GM19238 (cell line): Measurements from ENCODE around the gene TMC7.

Experiments
- DNase-seq: peaks from one replicate; pipeline ENCODE4 v3.0.0; 2011; ENCODE audit warnings: low spot score; ENCODE audit not compliant: insufficient read length

TMC7 gene

GRCh38 chr16:19029980-19030379 is 46.2 kb downstream of the TMC7 start:
- DNase-seq = no peak

GRCh38 chr16:19031738-19032137 is 48.0 kb downstream of the TMC7 start:
- no peak for DNase-seq

GRCh38 chr16:19033761-19034160 is 50.0 kb downstream of the TMC7 start:
- no peak for DNase-seq

- no peak for DNase-seq
These were observed 56.7 kb downstream of the TMC7 start for GRCh38 chr16:19040400-19040799.

- DNase-seq = no peak
These were observed 61.0 kb downstream of the TMC7 start for GRCh38 chr16:19044769-19045168.

GRCh38 chr16:19046062-19046461 is 62.3 kb downstream of the TMC7 start:
- DNase-seq = no peak

GRCh38 chr16:19062706-19063105 is 79.0 kb downstream of the TMC7 start:
- no peak for DNase-seq

- no peak for DNase-seq
These were observed 83.2 kb downstream of the TMC7 start for GRCh38 chr16:19066988-19067348.

- peak; percentile 93 for DNase-seq
These were observed 83.9 kb downstream of the TMC7 start, which contains the start of gene COQ7 for GRCh38 chr16:19067349-19068236. COQ7 (plus strand) TSS chr16:19067614; CDS start chr16:19067665, 51 bp downstream.

- no peak for DNase-seq
These were observed 84.6 kb downstream of the TMC7 start for GRCh38 chr16:19068237-19068815.

GRCh38 chr16:19071811-19072777 is 88.4 kb downstream of the TMC7 start:
- no peak for DNase-seq

GRCh38 chr16:19073344-19073743 is 89.6 kb downstream of the TMC7 start:
- DNase-seq = no peak

- DNase-seq = no peak
These were observed 90.1 kb downstream of the TMC7 start for GRCh38 chr16:19073863-19074262.

- DNase-seq = no peak
These were observed 91.8 kb downstream of the TMC7 start for GRCh38 chr16:19075511-19075910.

GRCh38 chr16:19077879-19078278 is 94.1 kb downstream of the TMC7 start:
- DNase-seq = no peak

GRCh38 chr16:19083670-19084069 is 99.9 kb downstream of the TMC7 start:
- no peak for DNase-seq

- DNase-seq = no peak
These were observed 100.4 kb downstream of the TMC7 start for GRCh38 chr16:19084139-19084538.

- no peak for DNase-seq
These were observed 101.1 kb downstream of the TMC7 start for GRCh38 chr16:19084879-19085278.

- no peak for DNase-seq
These were observed 102.0 kb downstream of the TMC7 start for GRCh38 chr16:19085679-19086200.

GRCh38 chr16:19086322-19087199 is 102.8 kb downstream of the TMC7 start:
- DNase-seq = peak; percentile 66
